ENCODE results near the gene CEACAM20.
"Not testable (repeated sequence)": the region's sequence is repeated elsewhere in the genome, so short reads cannot be mapped to it uniquely, and the experiment has no call there.

CEACAM20 gene

DNA sequence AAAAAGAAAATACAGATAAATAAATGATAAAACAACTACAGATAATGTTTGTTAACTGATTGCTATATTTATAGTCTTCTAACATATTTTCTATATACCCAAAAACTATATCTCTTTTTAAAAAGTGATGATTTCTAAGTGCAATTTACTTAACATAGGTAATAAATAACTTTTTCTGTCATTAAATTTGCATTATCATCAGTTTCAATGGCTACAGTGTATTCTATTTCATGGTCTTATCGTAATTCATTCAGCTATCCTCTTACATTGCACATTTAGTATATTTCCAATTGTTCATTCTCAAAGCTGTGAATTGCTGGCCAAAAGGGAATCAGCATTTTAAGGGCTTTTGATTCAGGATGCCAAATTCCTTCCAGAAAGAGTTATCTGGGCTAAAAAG, 32.8 kb downstream of the CEACAM20 start:
- no peak for DNase-seq (ENCODE audit: low read depth in 2 of 2)

DNA sequence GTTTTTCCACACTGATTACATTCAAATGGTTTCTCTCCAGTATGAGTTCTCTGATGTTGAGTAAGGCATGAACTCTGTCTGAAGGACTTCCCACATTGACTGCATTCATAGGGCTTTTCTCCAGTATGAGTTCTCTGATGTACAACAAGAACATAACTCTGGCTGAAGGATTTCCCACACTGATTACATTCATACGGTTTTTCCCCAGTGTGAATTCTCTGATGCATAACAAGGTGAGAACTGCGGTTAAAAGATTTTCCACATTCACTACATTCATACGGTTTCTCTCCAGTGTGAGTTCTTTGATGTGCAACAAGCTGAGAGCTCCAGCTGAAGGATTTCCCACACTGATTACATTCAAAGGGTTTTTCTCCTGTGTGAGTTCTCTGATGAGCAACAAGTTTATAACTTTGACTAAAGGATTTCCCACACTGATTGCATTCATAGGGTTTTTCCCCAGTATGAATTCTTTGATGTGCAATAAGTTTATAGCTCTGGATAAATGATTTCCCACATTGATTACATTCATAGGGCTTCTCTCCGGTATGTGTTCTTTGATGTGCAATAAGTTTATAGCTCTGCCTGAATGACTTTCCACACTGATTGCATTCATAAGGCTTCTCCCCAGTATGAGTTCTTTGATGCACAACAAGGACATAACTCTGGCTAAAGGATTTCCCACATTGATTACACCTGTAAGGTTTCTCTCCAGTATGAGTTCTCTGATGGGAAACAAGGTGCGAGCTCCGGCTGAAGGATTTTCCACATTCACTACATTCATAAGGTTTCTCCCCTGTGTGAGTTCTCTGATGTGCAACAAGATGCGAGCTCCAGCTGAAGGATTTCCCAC, 52.7 kb downstream of the CEACAM20 start:
- DNase-seq (ENCODE audit: low read depth in 2 of 2) = no peak

- not testable (repeated sequence) for DNase-seq (ENCODE audit: low read depth in 2 of 2)
These were observed 60.7 kb downstream of the CEACAM20 start for GRCh38 chr19:44468730-44469129.

GRCh38 chr19:44462600-44463286, 66.7 kb downstream of the CEACAM20 start:
- not testable (repeated sequence) for DNase-seq (ENCODE audit: low read depth in 2 of 2)
